Endothelial cell of umbilical vein (primary cell): Measurements from ENCODE around the gene ADARB1.

Experiments
- CTCF ChIP-seq, 2 donors: IDR thresholded peaks; 1 replicate in 1 of 2; 2 replicates in 1 of 2; pipeline ENCODE4 v1.5.1; 2011; ENCODE audit warnings: low read length in 2 of 2, mild to moderate bottlenecking in 2 of 2, moderate library complexity in 2 of 2, control low read depth in 1 of 2, inconsistent platforms in 1 of 2, low read depth in 1 of 2; ENCODE audit not compliant: insufficient read depth in 1 of 2; ENCODE audit errors: extremely low read depth in 1 of 2
- EZH2 ChIP-seq: IDR thresholded peaks from 2 replicates; pipeline ENCODE4 v1.6.1; 2012; ENCODE audit warnings: borderline replicate concordance, low read depth, mild to moderate bottlenecking, moderate library complexity, low read length, inconsistent platforms; ENCODE audit not compliant: severe bottlenecking
- FOS ChIP-seq: IDR thresholded peaks from 2 replicates; pipeline ENCODE4 v1.6.1; 2011; ENCODE audit warnings: mild to moderate bottlenecking, low read length, moderate library complexity, borderline replicate concordance; ENCODE audit not compliant: insufficient read depth
- MAX ChIP-seq: IDR thresholded peaks from 2 replicates; pipeline ENCODE4 v1.6.1; 2011; ENCODE audit not compliant: insufficient read depth, insufficient read length
- POLR2A ChIP-seq: IDR thresholded peaks from 2 replicates; pipeline ENCODE4 v1.6.1; 2012; ENCODE audit warnings: low read depth, mild to moderate bottlenecking, control low read depth, low read length
- POLR2AphosphoS5 ChIP-seq: IDR thresholded peaks from 2 replicates; pipeline ENCODE4 v1.6.1; 2012; ENCODE audit warnings: low read depth, mild to moderate bottlenecking, control low read depth, low read length, moderate library complexity; ENCODE audit not compliant: insufficient read depth

- TF ChIP-seq CTCF (IDR thresholded peaks at IDR 0.05; ENCODE audit: extremely low read depth in 1 of 2, insufficient read depth in 1 of 2, low read depth in 1 of 2, low read length in 2 of 2) = no peak
- no peak for TF ChIP-seq EZH2
- TF ChIP-seq FOS = no peak
- TF ChIP-seq POLR2A = no peak
- TF ChIP-seq POLR2AphosphoS5 = no peak
- TF ChIP-seq MAX = no peak
Measured at GRCh38 chr21:45163413-45164123, 89.2 kb downstream of the ADARB1 start.
